ENCODE results near the gene ZBED5.

Gene ZBED5

GRCh38 chr11:10898003-10898762 lies 40.3 kb upstream of the ZBED5 start:
- TF ChIP-seq, protein P1, sequence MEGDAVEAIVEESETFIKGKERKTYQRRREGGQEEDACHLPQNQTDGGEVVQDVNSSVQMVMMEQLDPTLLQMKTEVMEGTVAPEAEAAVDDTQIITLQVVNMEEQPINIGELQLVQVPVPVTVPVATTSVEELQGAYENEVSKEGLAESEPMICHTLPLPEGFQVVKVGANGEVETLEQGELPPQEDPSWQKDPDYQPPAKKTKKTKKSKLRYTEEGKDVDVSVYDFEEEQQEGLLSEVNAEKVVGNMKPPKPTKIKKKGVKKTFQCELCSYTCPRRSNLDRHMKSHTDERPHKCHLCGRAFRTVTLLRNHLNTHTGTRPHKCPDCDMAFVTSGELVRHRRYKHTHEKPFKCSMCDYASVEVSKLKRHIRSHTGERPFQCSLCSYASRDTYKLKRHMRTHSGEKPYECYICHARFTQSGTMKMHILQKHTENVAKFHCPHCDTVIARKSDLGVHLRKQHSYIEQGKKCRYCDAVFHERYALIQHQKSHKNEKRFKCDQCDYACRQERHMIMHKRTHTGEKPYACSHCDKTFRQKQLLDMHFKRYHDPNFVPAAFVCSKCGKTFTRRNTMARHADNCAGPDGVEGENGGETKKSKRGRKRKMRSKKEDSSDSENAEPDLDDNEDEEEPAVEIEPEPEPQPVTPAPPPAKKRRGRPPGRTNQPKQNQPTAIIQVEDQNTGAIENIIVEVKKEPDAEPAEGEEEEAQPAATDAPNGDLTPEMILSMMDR (IDR thresholded peaks at IDR 0.05; ENCODE audit: low read length, missing control alignments): no peak
- DNase-seq (ENCODE audit: low read depth): no peak
- no peak overlapping the region for H3K4me3 ChIP-seq (replicated peaks; ENCODE audit: low read depth, low read length)

DNA sequence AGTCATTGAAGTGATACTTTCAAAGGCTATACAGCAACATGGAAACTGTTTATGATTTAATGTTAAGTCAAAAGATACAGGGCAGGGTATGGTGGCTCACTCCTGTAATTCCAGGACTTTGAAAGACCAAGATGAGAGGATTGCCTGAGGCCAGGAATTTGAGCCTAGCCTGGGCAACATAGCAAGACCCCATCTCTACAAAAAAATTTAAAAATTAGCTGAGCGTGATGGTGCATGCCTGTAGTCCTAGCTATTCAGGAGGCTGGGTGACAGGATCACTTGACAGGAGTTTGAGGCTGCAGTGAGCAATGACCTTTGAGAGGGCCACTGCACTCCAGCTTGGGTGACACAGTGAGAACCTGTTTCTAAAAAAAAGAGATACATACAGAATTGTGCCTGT lies 39.3 kb upstream of the ZBED5 start:
- TF ChIP-seq, protein P1 (IDR thresholded peaks at IDR 0.05; ENCODE audit: low read length, missing control alignments): no peak
- DNase-seq (ENCODE audit: low read depth): no peak
- no peak overlapping the region for H3K4me3 ChIP-seq (replicated peaks; ENCODE audit: low read depth, low read length)

DNA sequence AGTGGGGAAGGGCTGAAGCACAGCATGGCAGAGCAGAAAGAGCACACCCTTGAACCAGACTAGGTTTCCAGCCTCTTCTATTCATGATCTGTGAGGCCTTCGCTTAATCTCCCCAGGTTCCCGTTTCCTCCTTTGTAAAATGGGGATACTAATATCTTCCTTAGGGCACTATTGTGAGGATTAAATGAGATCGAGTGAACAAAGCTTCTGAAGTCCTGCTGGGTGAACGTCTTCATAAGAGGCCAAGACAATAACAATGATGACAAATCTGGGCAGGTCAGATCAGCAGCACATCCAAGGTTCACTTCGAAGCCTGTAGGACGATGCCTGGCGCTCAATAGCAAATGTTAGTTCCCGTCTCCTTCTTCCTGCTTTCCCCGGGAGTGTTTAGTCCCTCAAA lies 38.6 kb upstream of the ZBED5 start:
- TF ChIP-seq, protein P1 (IDR thresholded peaks at IDR 0.05; ENCODE audit: low read length, missing control alignments): no peak
- DNase-seq (ENCODE audit: low read depth): no peak
- no peak overlapping the region for H3K4me3 ChIP-seq (replicated peaks; ENCODE audit: low read depth, low read length)

DNA sequence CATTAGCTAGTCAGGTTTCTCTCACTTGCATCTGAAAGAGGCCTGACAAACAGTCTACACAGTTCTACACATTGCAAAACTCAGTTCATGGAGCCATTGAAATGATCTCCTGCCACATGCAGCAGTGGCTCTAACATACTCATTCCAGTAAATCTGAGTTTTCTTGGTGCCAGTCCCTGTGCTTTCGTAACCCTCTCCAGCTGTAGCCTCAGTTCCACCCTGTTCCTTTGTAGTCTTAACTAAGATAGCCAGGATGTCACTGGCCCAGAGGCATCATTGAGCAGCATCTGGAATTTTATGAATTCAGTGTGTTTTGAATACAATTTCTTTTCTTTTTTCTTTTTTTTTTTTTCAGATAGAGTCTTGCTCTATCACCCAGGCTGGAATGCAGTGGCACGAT lies 37.4 kb upstream of the ZBED5 start:
- TF ChIP-seq, protein P1 (IDR thresholded peaks at IDR 0.05; ENCODE audit: low read length, missing control alignments): no peak
- H3K4me3 ChIP-seq (replicated peaks; ENCODE audit: low read depth, low read length): no peak overlapping the region
- DNase-seq (ENCODE audit: low read depth): no peak

- TF ChIP-seq, protein P1 (IDR thresholded peaks at IDR 0.05; ENCODE audit: low read length, missing control alignments): no peak
- H3K4me3 ChIP-seq (replicated peaks; ENCODE audit: low read depth, low read length): no peak overlapping the region
- no peak for DNase-seq (ENCODE audit: low read depth)
Observed at GRCh38 chr11:10894666-10895065, 36.8 kb upstream of the ZBED5 start.

DNA sequence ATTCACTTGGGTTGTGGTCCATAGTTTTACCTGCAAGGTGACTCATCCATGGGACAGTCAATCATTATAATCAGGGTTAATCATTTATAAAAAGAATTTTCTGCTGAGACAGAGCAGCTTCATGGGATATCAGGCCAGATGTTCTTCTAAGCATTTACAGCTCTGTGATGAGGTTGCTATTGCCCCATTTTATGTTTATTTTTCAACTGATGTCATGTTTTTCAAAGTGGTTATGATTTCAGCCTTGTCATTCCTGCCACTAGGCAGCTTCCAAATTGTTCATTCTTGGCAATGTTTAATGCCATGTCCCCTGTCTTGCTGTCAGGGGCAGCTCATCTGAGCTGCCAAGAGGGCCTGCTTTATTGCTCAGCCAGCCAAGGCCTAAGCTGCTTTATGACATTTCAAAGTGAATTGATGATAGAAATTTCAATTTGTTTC lies 35.9 kb upstream of the ZBED5 start:
- TF ChIP-seq, protein P1 (IDR thresholded peaks at IDR 0.05; ENCODE audit: low read length, missing control alignments): no peak
- DNase-seq (ENCODE audit: low read depth): peak; percentile 51
- H3K4me3 ChIP-seq (replicated peaks; ENCODE audit: low read depth, low read length): no peak overlapping the region

- no peak overlapping the region for H3K4me3 ChIP-seq (replicated peaks; ENCODE audit: low read depth, low read length)
- no peak for DNase-seq (ENCODE audit: low read depth)
- TF ChIP-seq, protein P1 (IDR thresholded peaks at IDR 0.05; ENCODE audit: low read length, missing control alignments): no peak
Observed at GRCh38 chr11:10892250-10892649, 34.4 kb upstream of the ZBED5 start.

Data from fibroblast of pulmonary artery (primary cell).